GM19239 (cell line): ENCODE data around the gene PLAC8L1.
A peak's percentile ranks its signal among the peaks of the same experiment; 100 is the strongest.
"Not testable (repeated sequence)": the region's sequence is repeated elsewhere in the genome, so short reads cannot be mapped to it uniquely, and the experiment has no call there.

Experiments used
- DNase-seq: peaks from one replicate; pipeline ENCODE4 v3.0.0; 2011; ENCODE audit warnings: low spot score; ENCODE audit not compliant: insufficient read length
- FAIRE-seq: peaks from 2 replicates; lab custom pipeline; 2011; peaks lifted over from hg19 to GRCh38; lab: Jason Lieb, UNC

Gene PLAC8L1, protein sequence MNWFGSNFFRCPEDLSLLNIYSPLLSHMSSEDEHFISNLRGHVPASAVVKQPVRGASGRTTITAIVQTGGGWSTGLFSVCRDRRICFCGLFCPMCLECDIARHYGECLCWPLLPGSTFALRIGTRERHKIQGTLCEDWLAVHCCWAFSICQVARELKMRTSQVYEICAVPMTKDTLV

DNA sequence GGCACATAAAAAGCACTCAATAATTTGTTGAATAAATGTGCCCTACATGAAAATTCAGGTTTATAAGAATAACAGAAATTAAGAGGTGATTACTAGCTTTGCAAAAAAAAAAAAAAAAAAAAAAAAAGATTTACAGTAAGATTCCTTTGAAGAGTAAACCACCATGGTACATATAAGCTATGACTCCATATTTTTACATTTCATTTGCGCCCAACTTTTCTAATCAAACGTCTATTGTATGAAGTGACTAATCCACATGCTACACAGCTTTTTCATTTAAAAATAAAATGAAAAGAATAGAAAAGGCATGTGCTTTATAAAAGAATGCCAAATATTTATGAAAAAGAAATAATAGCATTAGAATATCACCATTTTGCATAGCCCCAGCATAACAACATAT, at the start of gene PLAC8L1:
PLAC8L1 (minus strand) TSS at position 101 of the 400 bp plus-strand sequence. CDS start 1,266 bp downstream, outside the sequence.
- FAIRE-seq (no peak), DNase-seq (no peak)

GRCh38 chr5:146151970-146152369, 46.6 kb upstream of the PLAC8L1 start:
- FAIRE-seq (no peak), DNase-seq (no peak)

GRCh38 chr5:146137967-146138403, 32.6 kb upstream of the PLAC8L1 start:
- FAIRE-seq, result no peak
- no peak for DNase-seq

DNA sequence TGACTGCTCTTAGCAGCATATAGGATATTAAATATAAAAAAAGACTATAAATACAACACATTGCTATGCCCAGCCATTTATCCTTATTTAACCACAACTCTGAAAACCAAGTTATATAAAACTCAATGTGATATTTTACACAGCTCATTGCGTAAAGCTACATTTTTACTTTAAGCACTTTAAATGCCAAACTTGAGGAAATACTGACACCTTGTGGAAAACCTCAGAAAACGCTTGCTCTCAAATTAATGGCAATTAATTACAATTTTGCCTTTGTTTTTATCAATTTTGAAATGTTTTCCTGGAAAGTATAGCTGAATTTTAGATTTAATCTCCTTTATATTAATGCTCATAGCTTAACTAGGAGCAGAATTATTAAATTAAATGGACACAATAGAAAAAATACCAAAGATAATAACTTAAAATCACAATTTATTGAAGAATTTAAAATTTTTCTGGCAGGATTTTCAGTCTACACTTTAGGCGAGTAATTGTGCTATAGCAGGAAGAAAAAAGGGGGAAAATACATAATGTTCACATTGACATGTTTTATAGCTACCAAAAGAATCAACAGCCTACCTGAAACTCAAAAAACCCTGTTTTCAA, 25.2 kb upstream of the PLAC8L1 start:
- peak; percentile 84 for FAIRE-seq
- DNase-seq, result no peak

- DNase-seq (no peak), FAIRE-seq (no peak)
These were observed 20.7 kb upstream of the PLAC8L1 start for GRCh38 chr5:146126068-146126467.

GRCh38 chr5:146124580-146124979, 19.2 kb upstream of the PLAC8L1 start:
- FAIRE-seq (no peak), DNase-seq (no peak)

DNA sequence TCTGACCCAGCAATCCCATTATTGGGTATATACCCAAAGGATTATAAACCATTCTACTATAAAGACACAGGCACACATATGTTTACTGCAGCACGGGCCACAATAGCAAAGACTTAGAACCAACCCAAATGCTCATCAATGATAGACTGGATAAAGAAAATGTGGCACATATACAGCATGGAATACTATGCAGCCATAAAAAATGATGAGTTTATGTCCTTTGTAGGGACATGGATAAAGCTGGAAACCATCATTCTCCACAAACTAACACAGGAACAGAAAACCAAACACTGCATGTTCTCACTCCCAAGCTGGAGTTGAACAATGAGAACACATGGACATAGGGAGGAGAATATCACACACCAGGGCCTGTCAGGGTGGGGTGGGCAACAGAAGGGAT, 16.1 kb upstream of the PLAC8L1 start:
- not testable (repeated sequence) for DNase-seq, FAIRE-seq

DNA sequence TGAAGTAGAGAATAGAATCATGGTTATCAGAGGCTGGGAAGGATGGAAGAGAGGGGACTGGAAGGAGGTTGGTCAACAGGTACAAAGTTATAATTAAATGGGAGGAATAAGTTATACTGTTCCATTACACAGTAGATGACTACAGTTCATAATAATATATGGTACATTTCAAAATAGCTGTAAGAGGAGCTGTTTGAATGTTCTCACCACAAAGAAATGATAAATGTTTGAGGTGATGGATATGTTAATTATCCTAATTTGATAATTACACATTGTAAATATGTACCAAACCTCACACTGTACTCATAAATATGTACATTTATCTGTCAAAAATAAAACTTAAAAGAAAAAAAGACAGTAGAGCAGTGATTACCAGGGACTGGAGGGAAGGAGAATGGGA, 12.9 kb upstream of the PLAC8L1 start:
- DNase-seq (no peak), FAIRE-seq (no peak)

DNA sequence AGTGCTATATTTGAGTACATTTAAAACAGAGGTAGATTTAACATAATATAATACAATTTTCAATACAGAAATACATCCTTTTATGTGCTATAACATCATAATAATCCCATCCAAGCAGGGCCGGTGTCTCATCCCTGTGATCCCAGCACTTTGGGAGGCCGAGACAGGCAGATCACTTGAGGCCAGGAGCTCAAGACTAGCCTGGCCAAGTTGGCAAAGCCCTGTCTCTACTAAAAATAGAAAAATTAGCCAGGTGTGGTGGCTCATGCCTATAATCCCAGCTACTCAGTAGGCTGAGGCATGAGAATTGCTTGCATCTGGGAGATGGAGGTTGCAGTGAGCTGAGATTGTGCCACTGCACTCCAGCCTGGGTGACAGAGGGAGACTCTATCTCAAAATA, 11.8 kb upstream of the PLAC8L1 start:
- not testable (repeated sequence) for FAIRE-seq, DNase-seq

GRCh38 chr5:146116361-146116760, 11.0 kb upstream of the PLAC8L1 start:
- DNase-seq (no peak), FAIRE-seq (peak; percentile 8)

DNA sequence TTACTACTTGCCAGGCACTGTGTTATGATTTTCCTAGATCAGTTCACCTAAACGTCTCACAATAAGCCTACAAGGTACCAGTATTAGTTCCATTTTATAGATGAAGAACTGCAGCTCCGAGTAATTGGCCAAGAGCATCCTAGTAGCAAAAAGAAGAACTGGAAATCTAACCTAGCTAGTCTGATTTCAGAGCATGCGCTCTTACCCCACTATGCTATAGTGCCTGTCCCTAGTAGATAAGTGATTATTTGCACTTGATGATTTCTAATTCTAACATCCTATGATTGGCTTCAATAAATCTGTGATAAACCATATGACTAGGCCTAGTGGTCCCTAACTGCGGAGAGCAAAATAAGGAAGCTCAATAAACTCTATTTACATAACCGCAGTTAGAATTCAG, 7.1 kb upstream of the PLAC8L1 start:
- DNase-seq (no peak), FAIRE-seq (no peak)

GRCh38 chr5:146111409-146111808, 6.0 kb upstream of the PLAC8L1 start:
- no peak for FAIRE-seq

DNA sequence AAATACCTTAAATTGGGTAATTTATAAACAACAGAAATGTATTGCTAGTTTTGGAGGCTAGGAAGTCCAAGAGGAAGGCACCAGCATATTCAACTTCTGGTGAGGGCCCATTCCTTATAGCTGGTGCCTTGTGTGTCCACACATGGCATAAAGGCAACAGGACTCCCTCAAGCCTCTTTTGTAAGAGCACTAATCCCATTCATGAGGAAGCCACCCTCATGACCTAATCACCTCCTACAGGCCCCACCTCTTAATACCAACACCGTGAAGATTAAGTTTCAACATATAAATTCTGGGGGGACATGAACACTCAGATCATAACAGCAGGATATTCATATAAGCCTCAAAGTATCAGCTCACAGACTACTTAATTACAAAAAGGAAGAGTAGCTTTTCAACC, 4.0 kb upstream of the PLAC8L1 start:
- DNase-seq (no peak), FAIRE-seq (no peak)

More at GRCh38 chr5:146111409-146111808, 6.0 kb upstream of the PLAC8L1 start:
- DNase-seq, result no peak

DNA sequence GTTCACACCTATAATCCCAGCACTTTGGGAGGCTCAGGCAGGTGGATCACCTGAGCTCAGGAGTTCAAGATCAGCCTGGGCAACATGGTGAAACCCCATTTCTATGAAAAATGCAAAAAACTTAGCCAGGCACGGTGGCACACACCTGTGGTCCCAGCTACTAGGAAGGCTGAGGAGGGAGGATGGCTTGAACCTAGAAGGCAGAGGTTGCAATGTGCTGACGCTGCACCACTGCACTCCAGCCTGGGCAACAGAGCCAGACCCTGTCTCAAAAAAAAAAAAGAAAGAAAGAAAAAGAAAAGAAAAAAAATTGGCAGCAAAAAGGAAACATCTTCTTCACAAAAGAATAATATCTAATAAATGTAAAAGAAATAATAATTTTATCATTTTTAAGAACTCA, 3.5 kb upstream of the PLAC8L1 start:
- FAIRE-seq, DNase-seq: not testable (repeated sequence)

- no peak for FAIRE-seq
These were observed 2.5 kb upstream of the PLAC8L1 start for GRCh38 chr5:146107901-146108300.

GRCh38 chr5:146103594-146103993, 1.8 kb downstream of the PLAC8L1 start:
- no peak for DNase-seq

More at GRCh38 chr5:146107901-146108300, 2.5 kb upstream of the PLAC8L1 start:
- no peak for DNase-seq

GRCh38 chr5:146101646-146102045, 3.7 kb downstream of the PLAC8L1 start:
- no peak for DNase-seq
- FAIRE-seq, result no peak

More at GRCh38 chr5:146103594-146103993, 1.8 kb downstream of the PLAC8L1 start:
- no peak for FAIRE-seq

GRCh38 chr5:146098047-146098446, 7.3 kb downstream of the PLAC8L1 start:
- FAIRE-seq (no peak), DNase-seq (no peak)

DNA sequence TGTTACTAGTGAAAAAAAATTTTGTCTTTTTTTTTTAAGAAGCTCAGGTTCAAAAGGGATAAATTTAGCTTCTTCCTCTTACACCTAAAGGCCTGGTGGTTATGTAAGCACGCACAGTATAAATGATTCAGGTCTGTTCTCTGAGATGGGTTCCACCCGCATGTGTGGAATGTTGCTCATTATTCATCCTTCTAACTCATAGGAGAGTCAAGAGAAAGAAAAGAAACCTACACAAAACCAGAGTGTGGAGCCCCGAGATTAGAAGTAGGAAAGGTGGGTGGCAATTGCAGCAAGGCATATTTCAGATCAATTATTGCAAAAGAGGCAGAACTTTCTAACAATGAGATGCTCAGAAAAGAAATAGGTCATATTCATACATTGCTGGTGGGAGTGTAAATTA, 13.5 kb downstream of the PLAC8L1 start:
- DNase-seq (no peak), FAIRE-seq (no peak)

GRCh38 chr5:146089287-146089686, 16.1 kb downstream of the PLAC8L1 start:
- no peak for DNase-seq
- FAIRE-seq, result no peak

DNA sequence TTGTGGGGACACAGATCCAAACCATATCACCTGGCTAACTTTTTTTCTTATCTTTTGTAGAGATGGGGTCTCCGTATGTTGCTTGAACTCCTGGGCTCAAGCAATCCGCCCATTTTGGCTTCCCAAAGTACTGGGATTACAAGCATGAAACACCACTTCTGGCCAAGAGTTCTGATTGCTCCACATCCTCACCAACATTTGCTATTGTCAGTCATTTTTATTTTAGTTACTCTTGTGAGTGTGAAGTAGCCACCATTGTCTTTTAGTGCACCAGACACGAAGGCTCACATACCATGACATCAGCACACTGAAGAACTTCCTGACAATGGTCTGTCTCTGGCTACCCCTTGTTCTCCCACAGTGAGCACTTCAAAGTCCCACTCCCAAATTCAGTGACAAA, 17.3 kb downstream of the PLAC8L1 start:
- DNase-seq (no peak), FAIRE-seq (no peak)

- no peak for DNase-seq
- FAIRE-seq, result no peak
These were observed 21.0 kb downstream of the PLAC8L1 start for GRCh38 chr5:146084376-146084775.
